IMR-90 (cell line): ENCODE measurements around the gene LYPD6B. TPM values are rescaled to one million over a fixed set of nuclear protein-coding genes. Genes with fewer than 3 reads are reported as not detected.

Experiments
- ATAC-seq: fragments of 200-7000 bp; cut with Tn5 transposase; 2 replicates; pipeline ENCODE4 v1.9.1; 2020; ENCODE audit warnings: low read depth, mild to moderate bottlenecking, moderate library complexity
- BruUV-seq: library from RNA; stranded (reverse); fragments of 400-500 nt; replicated peaks from 2 replicates; lab custom pipeline; 2021; lab: Mats Ljungman, UMichigan
- CTCF ChIA-PET: fragments of 300-600 bp; formaldehyde crosslinking; extraction: SDS; loops from one replicate; lab custom pipeline; 2021; ENCODE audit warnings: antibody characterized with exemption; lab: Yijun Ruan, JAX
- POLR2A ChIA-PET: fragments of 300-600 bp; sonication (Branson Sonifier 250); formaldehyde crosslinking; loops from one replicate; lab custom pipeline; 2022; ENCODE audit warnings: antibody characterized with exemption; ENCODE audit not compliant: unreplicated experiment; lab: Charles Lee
- DNase-seq: peaks from one replicate; pipeline ENCODE4 v3.0.0; 2013
- H2AFZ ChIP-seq: replicated peaks from 2 replicates; pipeline ENCODE3; 2013; ENCODE audit warnings: low read length, mild to moderate bottlenecking; ENCODE audit not compliant: poor library complexity
- H2AK5ac ChIP-seq: 2 replicates; pipeline ENCODE4 v1.6.1; 2013; ENCODE audit warnings: low read depth, low read length, inconsistent platforms
- H2AK9ac ChIP-seq: replicated peaks from 2 replicates; pipeline ENCODE3; 2013; ENCODE audit warnings: mild to moderate bottlenecking, low read depth, low read length, moderate library complexity; ENCODE audit not compliant: poor library complexity
- H2BK120ac ChIP-seq: 2 replicates; pipeline ENCODE4 v1.6.1; 2013; ENCODE audit warnings: low read depth, low read length, inconsistent platforms
- H2BK15ac ChIP-seq: 3 replicates; pipeline ENCODE4 v1.6.1; 2013; ENCODE audit warnings: low read depth, low read length, inconsistent platforms
- H2BK20ac ChIP-seq: 2 replicates; pipeline ENCODE4 v1.6.1; 2013; ENCODE audit warnings: low read depth, mild to moderate bottlenecking, inconsistent platforms, low read length, moderate library complexity
- H2BK5ac ChIP-seq: 2 replicates; pipeline ENCODE4 v1.6.1; 2013; ENCODE audit warnings: mild to moderate bottlenecking, low read depth, low read length, inconsistent platforms; ENCODE audit not compliant: poor library complexity, severe bottlenecking
- H3K14ac ChIP-seq: replicated peaks from 2 replicates; pipeline ENCODE4 v1.6.1; 2013; ENCODE audit warnings: low read depth, low read length, inconsistent platforms
- H3K18ac ChIP-seq: 2 replicates; pipeline ENCODE4 v1.6.1; 2013; ENCODE audit warnings: low read depth, low read length, control low read depth
- H3K23ac ChIP-seq: 2 replicates; pipeline ENCODE4 v1.6.1; 2013; ENCODE audit warnings: low read depth, low read length, inconsistent platforms
- H3K27ac ChIP-seq: 2 replicates; pipeline ENCODE4 v1.5.1; 2013; ENCODE audit warnings: mild to moderate bottlenecking, control low read depth, low read length; ENCODE audit not compliant: insufficient read depth
- H3K27me3 ChIP-seq: 2 replicates; pipeline ENCODE4 v1.6.1; 2013; ENCODE audit warnings: low read length; ENCODE audit not compliant: control insufficient read depth, insufficient read depth
- H3K36me3 ChIP-seq: 2 replicates; pipeline ENCODE4 v1.6.1; 2013; ENCODE audit warnings: low read length, mixed read lengths; ENCODE audit not compliant: control insufficient read depth, insufficient read depth
- H3K4ac ChIP-seq: 2 replicates; pipeline ENCODE4 v1.6.1; 2013; ENCODE audit warnings: low read depth, low read length, inconsistent platforms
- H3K4me1 ChIP-seq: 2 replicates; pipeline ENCODE4 v1.6.1; 2013; ENCODE audit warnings: low read length, mixed read lengths; ENCODE audit not compliant: control insufficient read depth, insufficient read depth
- H3K4me2 ChIP-seq: 2 replicates; pipeline ENCODE4 v1.6.1; 2013; ENCODE audit warnings: low read depth, mild to moderate bottlenecking, control low read depth, low read length, moderate library complexity
- H3K4me3 ChIP-seq: 2 replicates; pipeline ENCODE4 v1.5.1; 2013; ENCODE audit warnings: low read depth, mild to moderate bottlenecking, control low read depth, low read length, moderate library complexity; ENCODE audit not compliant: insufficient read depth
- H3K56ac ChIP-seq: 2 replicates; pipeline ENCODE4 v1.6.1; 2013; ENCODE audit warnings: low read length, inconsistent platforms; ENCODE audit not compliant: insufficient read depth; ENCODE audit errors: extremely low read depth
- H3K79me1 ChIP-seq, 2 experiments: 2 replicates each; pipeline ENCODE4 v1.6.1; 2013; ENCODE audit warnings: low read length in 2 of 2, inconsistent platforms in 1 of 2, low read depth in 1 of 2
- H3K9ac ChIP-seq: 2 replicates; pipeline ENCODE4 v1.6.1; 2013; ENCODE audit warnings: low read depth, low read length, control low read depth
- H3K9me1 ChIP-seq: 2 replicates; pipeline ENCODE4 v1.6.1; 2013; ENCODE audit warnings: low read length, inconsistent platforms; ENCODE audit not compliant: insufficient read depth
- H3K9me3 ChIP-seq: 2 replicates; pipeline ENCODE4 v1.6.1; 2013; ENCODE audit warnings: low read length; ENCODE audit not compliant: control insufficient read depth, insufficient read depth
- H4K20me1 ChIP-seq: 2 replicates; pipeline ENCODE4 v1.6.1; 2013; ENCODE audit warnings: low read length, inconsistent platforms; ENCODE audit not compliant: insufficient read depth
- H4K5ac ChIP-seq: 2 replicates; pipeline ENCODE4 v1.6.1; 2013; ENCODE audit warnings: mild to moderate bottlenecking, low read depth, low read length, control low read depth
- H4K8ac ChIP-seq, 2 experiments: 2 replicates each; pipeline ENCODE4 v1.6.1; 2013; ENCODE audit warnings: low read depth in 2 of 2, low read length in 2 of 2, control low read depth in 1 of 2, inconsistent platforms in 1 of 2
- H4K91ac ChIP-seq: 2 replicates; pipeline ENCODE4 v1.6.1; 2013; ENCODE audit warnings: low read depth, low read length, inconsistent platforms; ENCODE audit not compliant: insufficient read depth
- BHLHE40 ChIP-seq: fragments of 150-350 bp; IDR thresholded peaks from 2 replicates; pipeline ENCODE4 v1.6.1; 2016; ENCODE audit warnings: mild to moderate bottlenecking, low read depth, low read length
- CEBPB ChIP-seq: IDR thresholded peaks from 2 replicates; pipeline ENCODE4 v1.6.1; 2012; ENCODE audit warnings: low read depth, low read length, improper control_type of control experiment
- MAFK ChIP-seq: IDR thresholded peaks from 2 replicates; pipeline ENCODE4 v1.6.1; 2012; ENCODE audit warnings: low read depth, low read length, improper control_type of control experiment
- MAZ ChIP-seq: IDR thresholded peaks from 2 replicates; pipeline ENCODE4 v1.6.1; 2012; ENCODE audit warnings: low read depth, mild to moderate bottlenecking, low read length, improper control_type of control experiment, moderate library complexity, borderline replicate concordance
- MXI1 ChIP-seq: IDR thresholded peaks from 2 replicates; pipeline ENCODE4 v1.6.1; 2012; ENCODE audit warnings: low read depth, mild to moderate bottlenecking, low read length, moderate library complexity, borderline replicate concordance
- NFE2L2 ChIP-seq: fragments of 150-350 bp; IDR thresholded peaks from 2 replicates; pipeline ENCODE4 v1.6.1; 2016; ENCODE audit warnings: low read depth, mild to moderate bottlenecking, low read length
- POLR2A ChIP-seq: IDR thresholded peaks from 2 replicates; pipeline ENCODE4 v1.6.1; 2012; ENCODE audit warnings: mild to moderate bottlenecking, low read depth, low read length
- RAD21 ChIP-seq: IDR thresholded peaks from 2 replicates; pipeline ENCODE4 v1.6.1; 2012; ENCODE audit warnings: low read length, improper control_type of control experiment
- SMC3 ChIP-seq: fragments of 150-350 bp; IDR thresholded peaks from 2 replicates; pipeline ENCODE4 v1.6.1; 2016; ENCODE audit warnings: low read depth, mild to moderate bottlenecking, antibody characterized with exemption, low read length, moderate library complexity
- USF2 ChIP-seq: fragments of 150-350 bp; IDR thresholded peaks from 2 replicates; pipeline ENCODE4 v1.6.1; 2017; ENCODE audit warnings: mild to moderate bottlenecking, antibody characterized with exemption, low read length, low read depth
- dilution Hi-C: fragments of 300-500 bp; cut with HindIII; formaldehyde crosslinking; loops from one replicate; pipeline ENCODE4 v1.14.3; 2018; ENCODE audit warnings: low sequenced_read_pairs; ENCODE audit not compliant: unreplicated experiment
- in situ Hi-C: fragments of 300-500 bp; cut with MboI; formaldehyde crosslinking; loops from 3 replicates; pipeline ENCODE4 v1.14.3; 2019; ENCODE audit warnings: low sequenced_read_pairs, inconsistent platforms, mixed read lengths
- intact Hi-C: fragments of 100-400 bp; cut with micrococcal nuclease; formaldehyde crosslinking; loops from 2 replicates; pipeline ENCODE4 v1.10.0; 2022
- polyA plus RNA-seq, 3 experiments: library from polyadenylated mRNA; depleted of rRNA; stranded (reverse); fragments of >200 nt; gene quantifications; 2 replicates each; pipeline ENCODE4 v1.2.3, GENCODE V29; 2012; ENCODE audit warnings: low replicate concordance in 1 of 3
- total RNA-seq: library from RNA; depleted of rRNA; stranded (reverse); fragments of >200 nt; gene quantifications from 2 replicates; pipeline ENCODE4 v1.2.3, GENCODE V29; 2012

Gene LYPD6B
- total and polyA plus RNA-seq, 2 of the 4 experiments (the other 2 are of a cell fraction) = 0.05 TPM; not detected in 1

DNA sequence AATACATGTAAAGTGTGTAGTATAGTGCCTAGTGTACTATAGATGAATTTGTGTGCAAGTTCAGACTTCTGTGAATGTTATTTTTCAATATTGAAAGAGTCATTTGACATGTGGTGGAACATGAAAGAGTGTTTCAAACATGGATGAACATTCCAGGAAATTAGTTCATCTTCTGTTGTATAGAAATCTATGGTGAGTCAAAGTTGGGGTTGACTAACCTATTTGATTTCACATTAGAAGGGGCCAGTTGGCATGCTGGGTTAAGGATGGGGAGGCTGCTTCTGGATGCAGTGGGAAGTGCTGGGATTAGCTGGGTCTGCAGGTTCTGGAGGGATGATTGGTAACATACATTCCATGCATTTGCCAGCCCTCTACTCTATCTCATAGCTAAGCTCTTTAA, 50.6 kb downstream of the LYPD6B start:
- Histone ChIP-seq H4K91ac (no peak overlapping the region), H2AK5ac (no peak overlapping the region), H2BK15ac (no peak overlapping the region), H3K56ac (no peak overlapping the region), H3K4me3 (no peak overlapping the region), H3K9me3 (no peaks in the 10 kb centered on the region), H3K23ac (no peak overlapping the region), H4K5ac (no peak overlapping the region), H3K27me3 (no peaks in the 10 kb centered on the region), H3K4me1 (no peaks in the 10 kb centered on the region), H2BK20ac (no peak overlapping the region), H2AFZ (no peak overlapping the region), H3K36me3 (no peaks in the 10 kb centered on the region), H3K9ac (no peak overlapping the region), H3K27ac (no peak overlapping the region), H2BK120ac (no peak overlapping the region), H3K79me1 (no peaks in the 10 kb centered on the region), H3K14ac (no peak overlapping the region), H3K4ac (no peak overlapping the region), H3K9me1 (no peaks in the 10 kb centered on the region), H4K8ac (no peak overlapping the region), H3K4me2 (no peak overlapping the region), H2AK9ac (no peak overlapping the region), H2BK5ac (no peak overlapping the region), H3K18ac (no peak overlapping the region), H4K20me1 (no peaks in the 10 kb centered on the region)
- ChIA-PET POLR2A (no interaction called here), CTCF (interaction anchor here (2.1 kb wide), 1 partner anchor 11 kb away, joined by 5 read pairs; no protein-coding TSS in a partner anchor)
- intact Hi-C loops (no loop called here), dilution Hi-C loops (no loop called here), in situ Hi-C loops (no loop called here)
- TF ChIP-seq MAFK (no peak), RAD21 (no peak), CEBPB (no peak), BHLHE40 (no peak), USF2 (no peak), SMC3 (no peak), NFE2L2 (no peak), MXI1 (no peak), POLR2A (no peak), MAZ (no peak)
- no peak for ATAC-seq
- no peak for DNase-seq
- BruUV-seq = no TSS peak
